K562 (cell line): ENCODE data around the gene ACAT1.

Experiments used
- CTCF ChIP-seq, 3 experiments: IDR thresholded peaks in 2 of 3; conservative IDR thresholded peaks in 1 of 3; 2 replicates each; pipeline ENCODE4 v1.5.1; 2011 to 2012; ENCODE audit warnings: low read length in 3 of 3, mild to moderate bottlenecking in 3 of 3, control low read depth in 2 of 3, improper control_type of control experiment in 1 of 3, inconsistent platforms in 1 of 3, low read depth in 1 of 3, mixed read lengths in 1 of 3, moderate library complexity in 1 of 3; ENCODE audit not compliant: insufficient read depth in 2 of 3
- HDGF ChIP-seq: fragments of 450-650 bp; IDR thresholded peaks from 2 replicates; pipeline ENCODE4 v1.6.1; 2016
- HNRNPLL ChIP-seq: fragments of 200-400 bp; formaldehyde crosslinking; IDR thresholded peaks from 2 replicates; pipeline ENCODE4 v1.6.1; 2017; ENCODE audit warnings: low read length, low read depth, mild to moderate bottlenecking; ENCODE audit not compliant: poor library complexity, severe bottlenecking
- KDM4B ChIP-seq, 2 experiments: fragments of 450-650 bp in 1 of 2; sonication (generic) in 1 of 2; IDR thresholded peaks; 2 replicates each; pipeline ENCODE4 v1.6.1; 2016 to 2017; ENCODE audit warnings: borderline replicate concordance in 2 of 2, antibody characterized with exemption in 1 of 2, low read depth in 1 of 2, mild to moderate bottlenecking in 1 of 2
- MLLT1 ChIP-seq, 2 experiments: fragments of 450-650 bp; IDR thresholded peaks; 2 replicates each; pipeline ENCODE4 v1.6.1; 2016
- NFE2 ChIP-seq: IDR thresholded peaks from 2 replicates; pipeline ENCODE4 v1.6.1; 2014; ENCODE audit warnings: antibody characterized with exemption, low read depth
- NFE2L1 ChIP-seq: fragments of 450-650 bp; IDR thresholded peaks from 2 replicates; pipeline ENCODE4 v1.6.1; 2016; ENCODE audit warnings: missing genetic modification characterization, low read depth, mild to moderate bottlenecking, missing compliant biosample characterization, moderate library complexity, borderline replicate concordance
- SP1 ChIP-seq: sonication (generic); formaldehyde crosslinking; IDR thresholded peaks from 2 replicates; pipeline ENCODE4 v1.8.1; 2022; ENCODE audit warnings: mild to moderate bottlenecking, missing genetic modification reagents

GRCh38 chr11:108142304-108142703 is 20.9 kb downstream of the ACAT1 start:
- TF ChIP-seq HDGF (no peak), HNRNPLL (no peak), MLLT1 (IDR thresholded peaks at IDR 0.05) (no peak), CTCF (IDR thresholded peaks at IDR 0.05 in 2 of 3, conservative IDR thresholded peaks at IDR 0.05 in 1 of 3; ENCODE audit: insufficient read depth in 2 of 3, low read depth in 1 of 3, low read length in 3 of 3) (no peak), SP1 (CRISPR knock-in tag) (no peak), KDM4B (IDR thresholded peaks at IDR 0.05; ENCODE audit: borderline replicate concordance in 2 of 2, low read depth in 1 of 2) (no peak), NFE2L1 (tag) (no peak), NFE2 (no peak)
